Skeletal muscle satellite cell (primary cell): Measurements from ENCODE around the gene FUT1.

ENCODE experiments used
- H3K27me3 ChIP-seq: 2 replicates; pipeline ENCODE4 v1.7.0; 2013; ENCODE audit warnings: low read length; ENCODE audit not compliant: control insufficient read depth, insufficient read depth
- H3K36me3 ChIP-seq: 2 replicates; pipeline ENCODE4 v1.7.0; 2013; ENCODE audit warnings: mild to moderate bottlenecking, control low read depth, low read length; ENCODE audit not compliant: insufficient read depth
- H3K4me1 ChIP-seq: 2 replicates; pipeline ENCODE4 v1.7.0; 2013; ENCODE audit warnings: low read length; ENCODE audit not compliant: control insufficient read depth, insufficient read depth
- H3K4me2 ChIP-seq: 2 replicates; pipeline ENCODE4 v1.7.0; 2013; ENCODE audit warnings: mild to moderate bottlenecking, low read length
- H3K4me3 ChIP-seq: 2 replicates; pipeline ENCODE4 v1.7.0; 2013; ENCODE audit warnings: low read length
- H3K9ac ChIP-seq: 2 replicates; pipeline ENCODE4 v1.7.0; 2013; ENCODE audit warnings: mild to moderate bottlenecking, low read depth, low read length, moderate library complexity
- H3K9me3 ChIP-seq: replicated peaks from 2 replicates; pipeline ENCODE4 v1.7.0; 2013; ENCODE audit warnings: mild to moderate bottlenecking, control low read depth, low read length

FUT1 gene

GRCh38 chr19:48749571-48750198, 2.8 kb downstream of the FUT1 start:
- Histone ChIP-seq H3K4me3 (no peak overlapping the region), H3K9ac (no peak overlapping the region), H3K4me2 (no peak overlapping the region), H3K27me3 (peaks cover 31% of the 10 kb centered on the region), H3K4me1 (peaks cover 9% of the 10 kb centered on the region), H3K9me3 (no peaks in the 10 kb centered on the region), H3K36me3 (no peaks in the 10 kb centered on the region)

GRCh38 chr19:48746738-48747575, 5.5 kb downstream of the FUT1 start, which contains the start of gene IZUMO1:
Gene IZUMO1 (minus strand): TSS chr19:48746909. CDS start chr19:48745859, 1,050 bp downstream.
- Histone ChIP-seq H3K4me3 (peak within 1 kb of the TSS; percentile 77), H3K27me3 (peaks cover 17% of the 10 kb centered on the region), H3K4me1 (peaks cover 2% of the 10 kb centered on the region), H3K36me3 (no peaks in the 10 kb centered on the region), H3K9ac (peak within 1 kb of the TSS; percentile 75), H3K9me3 (no peaks in the 10 kb centered on the region), H3K4me2 (peak within 1 kb of the TSS; percentile 83)

GRCh38 chr19:48746110-48746509, 6.3 kb downstream of the FUT1 start:
- no peak overlapping the region for H3K9ac ChIP-seq
- peaks cover 2% of the 10 kb centered on the region for H3K4me1 ChIP-seq
- H3K9me3 ChIP-seq: no peaks in the 10 kb centered on the region
- H3K4me2 ChIP-seq: no peak overlapping the region
- H3K36me3 ChIP-seq: no peaks in the 10 kb centered on the region
- H3K4me3 ChIP-seq: no peak overlapping the region
- peaks cover 11% of the 10 kb centered on the region for H3K27me3 ChIP-seq

GRCh38 chr19:48745208-48745995, 7.0 kb downstream of the FUT1 start:
- Histone ChIP-seq H3K36me3 (no peaks in the 10 kb centered on the region), H3K4me1 (peaks cover 2% of the 10 kb centered on the region), H3K4me3 (no peak overlapping the region), H3K4me2 (no peak overlapping the region), H3K9ac (no peak overlapping the region), H3K9me3 (no peaks in the 10 kb centered on the region), H3K27me3 (peaks cover 7% of the 10 kb centered on the region)

GRCh38 chr19:48742096-48742495, 10.3 kb downstream of the FUT1 start:
- Histone ChIP-seq H3K9ac (no peak overlapping the region), H3K9me3 (no peaks in the 10 kb centered on the region), H3K4me3 (no peak overlapping the region), H3K27me3 (peaks cover 3% of the 10 kb centered on the region), H3K4me1 (peaks cover 12% of the 10 kb centered on the region), H3K36me3 (no peaks in the 10 kb centered on the region), H3K4me2 (no peak overlapping the region)

GRCh38 chr19:48741129-48741999, 11.1 kb downstream of the FUT1 start:
- Histone ChIP-seq H3K9ac (no peak overlapping the region), H3K4me2 (no peak overlapping the region), H3K36me3 (no peaks in the 10 kb centered on the region), H3K27me3 (peaks cover 3% of the 10 kb centered on the region), H3K9me3 (no peaks in the 10 kb centered on the region), H3K4me3 (no peak overlapping the region), H3K4me1 (peaks cover 10% of the 10 kb centered on the region)

- no peak within 1 kb of the TSS for H3K4me3 ChIP-seq
- no peak within 1 kb of the TSS for H3K9ac ChIP-seq
- H3K27me3 ChIP-seq: peaks cover 3% of the 10 kb centered on the region
- H3K36me3 ChIP-seq: no peaks in the 10 kb centered on the region
- H3K4me1 ChIP-seq: peaks cover 10% of the 10 kb centered on the region
- H3K4me2 ChIP-seq: peak within 1 kb of the TSS; percentile 86
- no peaks in the 10 kb centered on the region for H3K9me3 ChIP-seq
Observed at GRCh38 chr19:48740164-48740972, 12.1 kb downstream of the FUT1 start, which contains the start of gene RASIP1. Gene RASIP1 (minus strand): TSS chr19:48740610. CDS start chr19:48740282, 328 bp downstream.

- H3K4me2 ChIP-seq: peak overlapping the region; percentile 86
- no peaks in the 10 kb centered on the region for H3K36me3 ChIP-seq
- H3K27me3 ChIP-seq: peaks cover 3% of the 10 kb centered on the region
- no peaks in the 10 kb centered on the region for H3K9me3 ChIP-seq
- H3K4me1 ChIP-seq: peaks cover 10% of the 10 kb centered on the region
- H3K9ac ChIP-seq: no peak overlapping the region
- H3K4me3 ChIP-seq: peak overlapping the region; percentile 63
Observed at GRCh38 chr19:48739404-48740163, 12.9 kb downstream of the FUT1 start.

GRCh38 chr19:48738557-48739403, 13.7 kb downstream of the FUT1 start:
- no peak overlapping the region for H3K9ac ChIP-seq

More at GRCh38 chr19:48738557-48739403, 13.7 kb downstream of the FUT1 start:
- peak overlapping the region; percentile 63 for H3K4me3 ChIP-seq
- no peaks in the 10 kb centered on the region for H3K36me3 ChIP-seq
- peaks cover 10% of the 10 kb centered on the region for H3K4me1 ChIP-seq
- H3K27me3 ChIP-seq: peaks cover 3% of the 10 kb centered on the region
- no peaks in the 10 kb centered on the region for H3K9me3 ChIP-seq
- peak overlapping the region; percentile 86 for H3K4me2 ChIP-seq
